Adrenal gland (tissue), 19 donors: ENCODE results near the gene APBB3. TPM values are rescaled to one million over a fixed set of nuclear protein-coding genes. Genes with fewer than 3 reads are reported as not detected.

ENCODE experiments used
- DNase-seq, 7 donors: peaks; one replicate each; pipeline ENCODE4 v3.0.0-alpha.2; 2019 to 2020
- H3K27ac ChIP-seq, 5 donors: fragments of 200-600 bp; sonication (generic) in 4 of 5; 1 replicate in 3 of 5; 2 replicates in 2 of 5; pipeline versions ENCODE4 v1.5.1 to v1.8.0; 2016 to 2020; ENCODE audit warnings: mild to moderate bottlenecking in 1 of 5
- H3K27me3 ChIP-seq: fragments of 200-600 bp; 2 replicates; pipeline ENCODE4 v1.8.0; 2021
- H3K36me3 ChIP-seq, 2 donors: fragments of 200-600 bp; replicated peaks in 1 of 2; 1 replicate in 1 of 2; 2 replicates in 1 of 2; pipeline versions ENCODE4 v1.5.1 to v1.8.0; 2018 to 2022
- H3K4me1 ChIP-seq, 2 donors: fragments of 200-600 bp; replicated peaks in 1 of 2; 1 replicate in 1 of 2; 2 replicates in 1 of 2; pipeline versions ENCODE4 v1.5.1 to v1.8.0; 2018 to 2021
- H3K4me3 ChIP-seq, 4 donors: fragments of 200-600 bp; sonication (generic) in 3 of 4; one replicate each; pipeline ENCODE4 v1.5.1; 2016 to 2018
- H3K9me3 ChIP-seq, 3 donors: fragments of 200-600 bp; sonication (generic) in 1 of 3; replicated peaks in 1 of 3; 1 replicate in 2 of 3; 2 replicates in 1 of 3; pipeline versions ENCODE4 v1.5.1 to v1.8.0; 2016 to 2021
- CTCF ChIP-seq, 6 experiments: fragments of 450-650 bp in 4 of 6; fragments of 200-600 bp in 2 of 6; sonication (generic) in 1 of 6; IDR thresholded peaks; 1 replicate in 5 of 6; 2 replicates in 1 of 6; pipeline versions ENCODE4 v1.5.1 to v1.8.0; 2016 to 2021; ENCODE audit warnings: antibody characterized with exemption in 6 of 6, mild to moderate bottlenecking in 2 of 6, moderate library complexity in 1 of 6
- POLR2A ChIP-seq, 2 donors: fragments of 450-650 bp; IDR thresholded peaks; one replicate each; pipeline ENCODE4 v1.6.1; 2017; ENCODE audit warnings: antibody characterized with exemption in 2 of 2, mild to moderate bottlenecking in 2 of 2, moderate library complexity in 1 of 2
- WGBS, 4 donors: extraction: QIAGEN DNeasy Blood & Tissue Kit in 2 of 4; methylation state at CpG; one replicate each; pipeline versions ENCODE4 v1.1.5 to v1.1.7; 2013 to 2017; 5-methylcytosine and 5-hydroxymethylcytosine counted together
- intact Hi-C, 2 donors: fragments of 100-400 bp; cut with DNase I; formaldehyde crosslinking; loops; one replicate each; pipeline versions ENCODE4 v1.14.1 to v1.15.0; 2022 to 2023
- long read RNA-seq, 10 donors: library from polyadenylated mRNA in 3 of 10; unstranded in 2 of 10; stranded (forward) in 1 of 10; transcript quantifications; one replicate each; pipeline ENCODE4 v2.0.0 and lab custom pipeline, GENCODE V29; 2021 to 2026
- polyA plus RNA-seq, 3 donors: library from polyadenylated mRNA; stranded (reverse); fragments of 200-250 nt in 2 of 3; fragments of 350-450 nt in 1 of 3; fragmentation: Illumina TruSeq in 1 of 3; extraction: RNeasy Lipid Tissue Mini Kit (QIAGEN cat#74804) in 1 of 3; gene quantifications; one replicate each; pipeline ENCODE4 v1.2.3, GENCODE V29; 2013 to 2014
- total RNA-seq, 9 donors: library from RNA; depleted of rRNA in 4 of 9; stranded (reverse); fragments of >200 nt in 4 of 9; fragments of 120-200 nt in 1 of 9; fragmentation: NEBNext Ultra II Directional in 1 of 9; extraction: Animal tissue kit (Norgen Biotek cat#: 25700) in 1 of 9; gene quantifications; one replicate each; pipeline versions ENCODE4 v1.1.0 to v1.2.4, GENCODE V29; 2013 to 2023
- donor health status: healthy with polysubstance abuse.
- donor health status: Bipolar disorder and iron deficiency.
- donor health status: DM: yes; HTN: yes; CAD: no.
- donor health status: DM: no; HTN: no; CAD: no.
- donor health status: DM: no; HTN: no; CAD: no.
- donor health status: DM: yes; HTN: yes; CAD: no.

The APBB3 gene
- total RNA-seq (10 to 100 TPM; 14.0 to 61.2 (median 35.5) TPM), polyA plus RNA-seq (100 to 1,000 TPM in 2 of 3 donors, 10 to 100 TPM in 1; 25.6 to 163 (median 142) TPM)
- long read RNA-seq, donor 1, transcript APBB3-220 (6 exons, 723 nt): major isoform, 5 of 9 reads
- long read RNA-seq, donor 1, partial matches to known transcripts: 0 of 9 reads
- long read RNA-seq, donor 1, other reads (novel, unspliced or antisense): 0 of 9 reads
- long read RNA-seq, donor 2, partial matches to known transcripts: 0 of 3 reads
- long read RNA-seq, donor 2, other reads (novel, unspliced or antisense): 0 of 3 reads
- long read RNA-seq, donor 3, partial matches to known transcripts: 0 of 2 reads
- long read RNA-seq, donor 3, other reads (novel, unspliced or antisense): 0 of 2 reads
- long read RNA-seq, donor 4, partial matches to known transcripts: 3 of 16 reads
- long read RNA-seq, donor 4, other reads (novel, unspliced or antisense): 10 of 16 reads
- long read RNA-seq, donor 5, transcript APBB3-205 (12 exons, 1,455 nt): major isoform, 5 of 58 reads
- long read RNA-seq, donor 5, partial matches to known transcripts: 20 of 58 reads
- long read RNA-seq, donor 5, other reads (novel, unspliced or antisense): 31 of 58 reads
- long read RNA-seq, donor 6, partial matches to known transcripts: 4 of 8 reads
- long read RNA-seq, donor 6, other reads (novel, unspliced or antisense): 3 of 8 reads
- long read RNA-seq, donor 7, partial matches to known transcripts: 0 of 7 reads
- long read RNA-seq, donor 7, other reads (novel, unspliced or antisense): 0 of 7 reads
- long read RNA-seq, donor 8, partial matches to known transcripts: 0 of 6 reads
- long read RNA-seq, donor 8, other reads (novel, unspliced or antisense): 0 of 6 reads
- long read RNA-seq, donor 9, partial matches to known transcripts: 0 of 4 reads
- long read RNA-seq, donor 9, other reads (novel, unspliced or antisense): 0 of 4 reads
- long read RNA-seq, donor 10, partial matches to known transcripts: 0 of 4 reads
- long read RNA-seq, donor 10, other reads (novel, unspliced or antisense): 0 of 4 reads

- WGBS, 4 donors: 0 to 1% (median 0%) methylated on average over 15 to 74 of the region's 74 CpGs
- peak within 1 kb of the TSS; percentile 9 to 55 (median 43) for H3K4me3 ChIP-seq
- H3K27ac ChIP-seq: peak within 1 kb of the TSS; percentile 50 to 96 (median 86)
- peaks cover 0 to 38% of the 10 kb centered on the region in 2 donors for H3K36me3 ChIP-seq
- TF ChIP-seq CTCF (IDR thresholded peaks at IDR 0.05) (no peak), POLR2A (IDR thresholded peaks at IDR 0.05) (peak; percentile 84 to 97)
- H3K27me3 ChIP-seq: no peaks in the 10 kb centered on the region
- DNase-seq: peak; percentile 96 to 99 (median 98)
- intact Hi-C loops: no loop called here
- peaks cover 29 to 57% of the 10 kb centered on the region in 2 donors for H3K4me1 ChIP-seq
- H3K9me3 ChIP-seq: no peaks in the 10 kb centered on the region
Measured at GRCh38 chr5:140564196-140565023, at the start of gene APBB3, which contains the start of gene SLC35A4. APBB3 (minus strand) TSS chr5:140564598; CDS start chr5:140564245, 353 bp downstream. SLC35A4 (plus strand) TSS chr5:140564828; CDS start chr5:140567170, 2,342 bp downstream.

GRCh38 chr5:140611020-140611521 is 46.7 kb upstream of the APBB3 start:
- peaks cover 0 to 6% of the 10 kb centered on the region in 2 donors for H3K4me1 ChIP-seq
- WGBS, 4 donors: 71 to 88% (median 79%) methylated on average over 2 of the region's 2 CpGs

GRCh38 chr5:140609126-140609525 is 44.7 kb upstream of the APBB3 start:
- WGBS, 4 donors: 58 to 93% (median 79%) methylated on average over 3 to 4 of the region's 4 CpGs
- Histone ChIP-seq H3K27me3 (no peaks in the 10 kb centered on the region), H3K4me1 (peaks cover 0 to 6% of the 10 kb centered on the region in 2 donors), H3K9me3 (no peaks in the 10 kb centered on the region), H3K36me3 (no peaks in the 10 kb centered on the region), H3K4me3 (no peak overlapping the region), H3K27ac (peak overlapping the region in 2 of 5 donors; percentile 46 to 67)
- TF ChIP-seq CTCF (IDR thresholded peaks at IDR 0.05): no peak
- TF ChIP-seq POLR2A (IDR thresholded peaks at IDR 0.05): no peak
- DNase-seq: peak in 6 of 7 donors; percentile 25 to 69 (median 50)
- intact Hi-C loops: no loop called here

More at GRCh38 chr5:140611020-140611521, 46.7 kb upstream of the APBB3 start:
- no peaks in the 10 kb centered on the region for H3K36me3 ChIP-seq
- no peak overlapping the region for H3K4me3 ChIP-seq
- H3K27ac ChIP-seq: peak overlapping the region in 4 of 5 donors; percentile 21 to 72 (median 44)
- intact Hi-C loops: no loop called here
- DNase-seq: no peak
- no peak for TF ChIP-seq POLR2A (IDR thresholded peaks at IDR 0.05)
- no peak for TF ChIP-seq CTCF (IDR thresholded peaks at IDR 0.05)
- no peaks in the 10 kb centered on the region for H3K27me3 ChIP-seq
- no peaks in the 10 kb centered on the region for H3K9me3 ChIP-seq
